Tibial nerve (tissue), 3 donors: ENCODE measurements around the gene ENOX1.

Source experiments
- POLR2A ChIP-seq, 2 donors: fragments of 450-650 bp; IDR thresholded peaks; one replicate each; pipeline ENCODE4 v1.6.1; 2017; ENCODE audit warnings: antibody characterized with exemption in 2 of 2, mild to moderate bottlenecking in 2 of 2, moderate library complexity in 2 of 2
- TF ChIP-seq, protein P1 (sequence below), 5 experiments: fragments of 200-600 bp in 3 of 5; fragments of 450-650 bp in 2 of 5; sonication (generic) in 3 of 5; IDR thresholded peaks; one replicate each; pipeline ENCODE4 v1.5.1; 2016 to 2019; ENCODE audit warnings: antibody characterized with exemption in 5 of 5, mild to moderate bottlenecking in 3 of 5, moderate library complexity in 2 of 5

DNA sequence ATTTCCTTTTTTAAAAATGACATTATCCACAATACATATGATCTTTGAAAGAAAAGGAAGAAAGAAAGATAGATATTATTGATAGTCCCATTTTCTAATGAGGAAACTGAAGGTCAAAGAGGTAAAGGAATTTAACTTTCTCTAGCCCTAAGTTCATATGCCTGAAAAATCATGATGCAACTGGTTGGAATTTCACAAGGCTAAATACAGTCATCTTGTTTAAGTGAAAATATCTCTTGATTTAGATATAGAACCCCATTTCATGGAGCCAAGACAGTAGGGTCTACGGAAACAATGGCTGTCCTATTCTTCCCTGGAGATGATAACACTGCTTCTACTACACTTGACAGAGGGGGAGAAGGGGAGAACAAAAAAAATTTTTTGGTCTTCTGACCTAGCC is 397.2 kb downstream of the ENOX1 start:
- TF ChIP-seq, protein P1, sequence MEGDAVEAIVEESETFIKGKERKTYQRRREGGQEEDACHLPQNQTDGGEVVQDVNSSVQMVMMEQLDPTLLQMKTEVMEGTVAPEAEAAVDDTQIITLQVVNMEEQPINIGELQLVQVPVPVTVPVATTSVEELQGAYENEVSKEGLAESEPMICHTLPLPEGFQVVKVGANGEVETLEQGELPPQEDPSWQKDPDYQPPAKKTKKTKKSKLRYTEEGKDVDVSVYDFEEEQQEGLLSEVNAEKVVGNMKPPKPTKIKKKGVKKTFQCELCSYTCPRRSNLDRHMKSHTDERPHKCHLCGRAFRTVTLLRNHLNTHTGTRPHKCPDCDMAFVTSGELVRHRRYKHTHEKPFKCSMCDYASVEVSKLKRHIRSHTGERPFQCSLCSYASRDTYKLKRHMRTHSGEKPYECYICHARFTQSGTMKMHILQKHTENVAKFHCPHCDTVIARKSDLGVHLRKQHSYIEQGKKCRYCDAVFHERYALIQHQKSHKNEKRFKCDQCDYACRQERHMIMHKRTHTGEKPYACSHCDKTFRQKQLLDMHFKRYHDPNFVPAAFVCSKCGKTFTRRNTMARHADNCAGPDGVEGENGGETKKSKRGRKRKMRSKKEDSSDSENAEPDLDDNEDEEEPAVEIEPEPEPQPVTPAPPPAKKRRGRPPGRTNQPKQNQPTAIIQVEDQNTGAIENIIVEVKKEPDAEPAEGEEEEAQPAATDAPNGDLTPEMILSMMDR (IDR thresholded peaks at IDR 0.05) = no peak
- TF ChIP-seq POLR2A (IDR thresholded peaks at IDR 0.05) = no peak
